IMR-90 (cell line): Measurements from ENCODE around the gene DNAJC6.

Source experiments
- CEBPB ChIP-seq: IDR thresholded peaks from 2 replicates; pipeline ENCODE4 v1.6.1; 2012; ENCODE audit warnings: low read depth, low read length, improper control_type of control experiment
- CTCF ChIP-seq: conservative IDR thresholded peaks from 2 replicates; pipeline ENCODE4 v1.5.1; 2012; ENCODE audit warnings: mild to moderate bottlenecking, low read depth, low read length, improper control_type of control experiment
- MXI1 ChIP-seq: IDR thresholded peaks from 2 replicates; pipeline ENCODE4 v1.6.1; 2012; ENCODE audit warnings: low read depth, mild to moderate bottlenecking, low read length, moderate library complexity, borderline replicate concordance
- POLR2A ChIP-seq: IDR thresholded peaks from 2 replicates; pipeline ENCODE4 v1.6.1; 2012; ENCODE audit warnings: mild to moderate bottlenecking, low read depth, low read length
- SMC3 ChIP-seq: fragments of 150-350 bp; IDR thresholded peaks from 2 replicates; pipeline ENCODE4 v1.6.1; 2016; ENCODE audit warnings: low read depth, mild to moderate bottlenecking, antibody characterized with exemption, low read length, moderate library complexity
- TF ChIP-seq, protein P1 (sequence below): fragments of 150-350 bp; IDR thresholded peaks from 2 replicates; pipeline ENCODE4 v1.6.1; 2016; ENCODE audit warnings: low read depth, mild to moderate bottlenecking, low read length, moderate library complexity, borderline replicate concordance

- TF ChIP-seq CTCF = no peak
- TF ChIP-seq SMC3 = no peak
- TF ChIP-seq CEBPB = no peak
- TF ChIP-seq MXI1 = no peak
- TF ChIP-seq, protein P1, sequence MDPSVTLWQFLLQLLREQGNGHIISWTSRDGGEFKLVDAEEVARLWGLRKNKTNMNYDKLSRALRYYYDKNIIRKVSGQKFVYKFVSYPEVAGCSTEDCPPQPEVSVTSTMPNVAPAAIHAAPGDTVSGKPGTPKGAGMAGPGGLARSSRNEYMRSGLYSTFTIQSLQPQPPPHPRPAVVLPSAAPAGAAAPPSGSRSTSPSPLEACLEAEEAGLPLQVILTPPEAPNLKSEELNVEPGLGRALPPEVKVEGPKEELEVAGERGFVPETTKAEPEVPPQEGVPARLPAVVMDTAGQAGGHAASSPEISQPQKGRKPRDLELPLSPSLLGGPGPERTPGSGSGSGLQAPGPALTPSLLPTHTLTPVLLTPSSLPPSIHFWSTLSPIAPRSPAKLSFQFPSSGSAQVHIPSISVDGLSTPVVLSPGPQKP = no peak
- no peak for TF ChIP-seq POLR2A
Measured at GRCh38 chr1:65267683-65268082, 41.7 kb upstream of the DNAJC6 start.
